SK-N-SH (cell line): ENCODE measurements around the gene TMPRSS6. TPM values are rescaled to one million over a fixed set of nuclear protein-coding genes. Genes with fewer than 3 reads are reported as not detected.

ENCODE experiments used
- CTCF ChIA-PET: fragments of 300-600, 350-600 bp; formaldehyde crosslinking; extraction: SDS; loops from one replicate; lab custom pipeline; 2021; lab: Yijun Ruan, JAX
- POLR2A ChIA-PET: fragments of 350-600 bp; sonication (Branson Sonifier 250); formaldehyde crosslinking; extraction: SDS; loops from one replicate; lab custom pipeline; 2020; ENCODE audit warnings: antibody characterized with exemption, inconsistent platforms; lab: Yijun Ruan, JAX
- DNase-seq: peaks from one replicate; pipeline ENCODE4 v3.0.0; 2012
- H2AFZ ChIP-seq: fragments of 200-600 bp; sonication (generic); 2 replicates; pipeline ENCODE4 v1.8.1; 2016; ENCODE audit warnings: antibody characterized with exemption, mild to moderate bottlenecking, low read depth
- H3F3A ChIP-seq: fragments of 200-600 bp; sonication (generic); replicated peaks from 2 replicates; pipeline ENCODE3; 2016; ENCODE audit warnings: antibody characterized with exemption, mild to moderate bottlenecking; ENCODE audit not compliant: insufficient read depth
- H3K27ac ChIP-seq, 2 experiments: fragments of 200-500 bp in 1 of 2; fragments of 200-600 bp in 1 of 2; sonication (Bioruptor generic) in 1 of 2; sonication (generic), shearing (Covaris generic) in 1 of 2; 2 replicates each; pipeline versions ENCODE4 v1.5.1 to v1.6.1; 2014 to 2016; ENCODE audit warnings: low read depth in 2 of 2, inconsistent platforms in 1 of 2, low read length in 1 of 2, mild to moderate bottlenecking in 1 of 2, mixed read lengths in 1 of 2
- H3K27me3 ChIP-seq: fragments of 200-600 bp; sonication (generic), shearing (Covaris generic); 2 replicates; pipeline ENCODE4 v1.6.1; 2016; ENCODE audit warnings: mixed run types; ENCODE audit not compliant: insufficient read depth
- H3K36me3 ChIP-seq, 2 experiments: fragments of 200-500 bp in 1 of 2; fragments of 200-600 bp in 1 of 2; sonication (Bioruptor generic) in 1 of 2; sonication (generic) in 1 of 2; replicated peaks in 1 of 2; 2 replicates each; pipeline versions ENCODE3 to v1.5.1; 2014 to 2016; ENCODE audit warnings: low read length in 1 of 2, mild to moderate bottlenecking in 1 of 2; ENCODE audit not compliant: insufficient read depth in 2 of 2, control insufficient read depth in 1 of 2
- H3K4me1 ChIP-seq, 2 experiments: fragments of 200-500 bp in 1 of 2; fragments of 200-600 bp in 1 of 2; sonication (Bioruptor generic) in 1 of 2; sonication (generic), shearing (Covaris generic) in 1 of 2; 2 replicates each; pipeline versions ENCODE4 v1.5.1 to v1.6.1; 2014 to 2016; ENCODE audit warnings: low read depth in 1 of 2, low read length in 1 of 2, mixed run types in 1 of 2; ENCODE audit not compliant: insufficient read depth in 2 of 2, control insufficient read depth in 1 of 2
- H3K4me2 ChIP-seq: fragments of 200-600 bp; sonication (generic), shearing (Covaris generic); 2 replicates; pipeline ENCODE4 v1.6.1; 2017; ENCODE audit warnings: mixed run types
- H3K4me3 ChIP-seq, 2 experiments: fragments of 200-500 bp in 1 of 2; fragments of 200-600 bp in 1 of 2; sonication (Bioruptor generic) in 1 of 2; sonication (generic), shearing (Covaris generic) in 1 of 2; 2 replicates each; pipeline versions ENCODE4 v1.5.1 to v1.8.1; 2014 to 2016; ENCODE audit warnings: low read depth in 2 of 2, inconsistent platforms in 1 of 2, low read length in 1 of 2, mild to moderate bottlenecking in 1 of 2, mixed read lengths in 1 of 2, moderate library complexity in 1 of 2
- H3K79me2 ChIP-seq: fragments of 200-600 bp; sonication (generic); 2 replicates; pipeline ENCODE4 v1.8.1; 2017; ENCODE audit warnings: mild to moderate bottlenecking; ENCODE audit not compliant: insufficient read depth
- H3K9ac ChIP-seq: fragments of 200-600 bp; sonication (generic); 2 replicates; pipeline ENCODE4 v1.6.1; 2017; ENCODE audit warnings: mixed run types
- H3K9me2 ChIP-seq: fragments of 200-600 bp; sonication (generic); 2 replicates; pipeline ENCODE4 v1.6.1; 2017; ENCODE audit warnings: mixed run types
- H3K9me3 ChIP-seq: fragments of 200-600 bp; sonication (generic); 2 replicates; pipeline ENCODE4 v1.6.1; 2017; ENCODE audit warnings: mixed run types, mild to moderate bottlenecking, moderate library complexity
- H4K20me1 ChIP-seq: fragments of 200-600 bp; sonication (generic); 2 replicates; pipeline ENCODE4 v1.6.1; 2017; ENCODE audit warnings: mild to moderate bottlenecking, mixed run types; ENCODE audit not compliant: insufficient read depth
- CHD2 ChIP-seq: fragments of 150-350 bp; IDR thresholded peaks from 2 replicates; pipeline ENCODE4 v1.6.1; 2018; ENCODE audit warnings: low read length; ENCODE audit not compliant: partially characterized antibody
- CTCF ChIP-seq: fragments of 200-600 bp; sonication (generic); IDR thresholded peaks from 2 replicates; pipeline ENCODE4 v1.6.1; 2017; ENCODE audit warnings: antibody characterized with exemption, mild to moderate bottlenecking, moderate library complexity
- EZH2phosphoT487 ChIP-seq: fragments of 200-600 bp; sonication (generic); IDR thresholded peaks from 2 replicates; pipeline ENCODE4 v1.6.1; 2017; ENCODE audit warnings: low read depth, mixed run types, mild to moderate bottlenecking, antibody characterized with exemption, moderate library complexity, borderline replicate concordance
- FOXM1 ChIP-seq: IDR thresholded peaks from 2 replicates; pipeline ENCODE4 v1.4.0; 2012; ENCODE audit warnings: low read depth, mild to moderate bottlenecking
- GABPA ChIP-seq: IDR thresholded peaks from 2 replicates; pipeline ENCODE4 v1.4.0; 2012; ENCODE audit warnings: low read depth, mild to moderate bottlenecking
- IRF3 ChIP-seq: fragments of 150-350 bp; IDR thresholded peaks from 2 replicates; pipeline ENCODE4 v1.6.1; 2016; ENCODE audit warnings: mild to moderate bottlenecking, low read depth, low read length
- MAX ChIP-seq: IDR thresholded peaks from 2 replicates; pipeline ENCODE4 v1.4.0; 2012; ENCODE audit warnings: low read depth
- PBX3 ChIP-seq: IDR thresholded peaks from 2 replicates; pipeline ENCODE4; 2012
- RCOR1 ChIP-seq: fragments of 150-350 bp; IDR thresholded peaks from 2 replicates; pipeline ENCODE4 v1.6.1; 2017; ENCODE audit warnings: antibody characterized with exemption, low read length
- RFX5 ChIP-seq: IDR thresholded peaks from 2 replicates; pipeline ENCODE4 v1.6.1; 2012; ENCODE audit warnings: mild to moderate bottlenecking, improper control_type of control experiment, low read length
- RXRA ChIP-seq: IDR thresholded peaks from 2 replicates; pipeline ENCODE4 v1.4.0; 2012; ENCODE audit warnings: low read depth, mild to moderate bottlenecking, borderline replicate concordance
- SIN3A ChIP-seq: IDR thresholded peaks from 2 replicates; pipeline ENCODE4 v1.6.1; 2012; ENCODE audit warnings: low read depth, mild to moderate bottlenecking, low read length, moderate library complexity, borderline replicate concordance
- TAF1 ChIP-seq: IDR thresholded peaks from 2 replicates; pipeline ENCODE4 v1.6.1; 2012; ENCODE audit warnings: low read depth, mild to moderate bottlenecking, low read length, moderate library complexity, borderline replicate concordance
- TCF12 ChIP-seq: IDR thresholded peaks from 2 replicates; pipeline ENCODE4 v1.4.0; 2012
- ZBTB33 ChIP-seq: IDR thresholded peaks from 2 replicates; pipeline ENCODE4 v1.4.0; 2012; ENCODE audit warnings: low read depth, borderline replicate concordance
- WGBS: methylation state at CpG from one replicate; pipeline ENCODE4 v1.1.6; 2017; ENCODE audit warnings: low lambda C conversion rate; 5-methylcytosine and 5-hydroxymethylcytosine counted together
- polyA plus RNA-seq, 3 experiments: library from polyadenylated mRNA; depleted of rRNA; stranded (reverse); fragments of >200 nt; gene quantifications; 2 replicates each; pipeline ENCODE4 v1.2.3, GENCODE V29; 2012

Gene TMPRSS6
- polyA plus RNA-seq, 1 of the 3 experiments (the other 2 are of a cell fraction) = not detected

GRCh38 chr22:37138849-37139561, 29.5 kb upstream of the TMPRSS6 start:
- no peaks in the 10 kb centered on the region for H3K9me3 ChIP-seq
- no peak overlapping the region for H3K27ac ChIP-seq
- H3K27me3 ChIP-seq = no peaks in the 10 kb centered on the region
- no peaks in the 10 kb centered on the region for H3K9me2 ChIP-seq
- H2AFZ ChIP-seq = no peak overlapping the region
- no peak for DNase-seq
- H3K79me2 ChIP-seq = no peaks in the 10 kb centered on the region
- CTCF ChIA-PET = interaction anchor here (1.2 kb wide), 2 partner anchors 60 to 121 kb away, joined by 3 read pairs; no protein-coding TSS in a partner anchor
- 72% methylated on average over 13 of the region's 16 CpGs for WGBS
- TF ChIP-seq TCF12 (peak; percentile 28; the same call in 1 of the 2 replicates), PBX3 (no peak), RXRA (no peak), EZH2phosphoT487 (no peak), IRF3 (no peak)
- TF ChIP-seq, all 33 proteins: peak for 1
- H3F3A ChIP-seq = no peaks in the 10 kb centered on the region
- H3K4me1 ChIP-seq = no peaks in the 10 kb centered on the region
- POLR2A ChIA-PET = no interaction called here
- no peak overlapping the region for H3K4me3 ChIP-seq
- no peak overlapping the region for H3K9ac ChIP-seq
- no peaks in the 10 kb centered on the region for H4K20me1 ChIP-seq
- H3K4me2 ChIP-seq = no peak overlapping the region
- no peaks in the 10 kb centered on the region for H3K36me3 ChIP-seq

GRCh38 chr22:37137903-37138665, 28.6 kb upstream of the TMPRSS6 start:
- H3K27ac ChIP-seq = no peak overlapping the region
- no peaks in the 10 kb centered on the region for H3K9me2 ChIP-seq
- no peaks in the 10 kb centered on the region for H4K20me1 ChIP-seq
- H3K36me3 ChIP-seq = no peaks in the 10 kb centered on the region
- H3K4me3 ChIP-seq = no peak overlapping the region
- H3F3A ChIP-seq = no peaks in the 10 kb centered on the region
- ChIA-PET POLR2A (no interaction called here), CTCF (interaction anchor here (0.9 to 1.8 kb wide), 2 partner anchors 16 to 61 kb away, joined by 3 to 7 read pairs; no protein-coding TSS in a partner anchor)
- H3K4me1 ChIP-seq = no peaks in the 10 kb centered on the region
- TF ChIP-seq FOXM1 (no peak), TAF1 (no peak), CHD2 (no peak), SIN3A (no peak), EZH2phosphoT487 (no peak), MAX (no peak), ZBTB33 (no peak), GABPA (no peak), TCF12 (no peak), RCOR1 (no peak), CTCF (no peak), RFX5 (no peak)
- no peak overlapping the region for H3K4me2 ChIP-seq
- no peaks in the 10 kb centered on the region for H3K9me3 ChIP-seq
- H3K79me2 ChIP-seq = no peaks in the 10 kb centered on the region
- H3K9ac ChIP-seq = no peak overlapping the region
- no peaks in the 10 kb centered on the region for H3K27me3 ChIP-seq
- 83% methylated on average over 6 of the region's 6 CpGs for WGBS
- no peak overlapping the region for H2AFZ ChIP-seq
- DNase-seq = no peak
